K562 treated with DMSO at 1 percent for 12 hours (cell line): Measurements from ENCODE around the gene ITPRIPL1. TPM values are rescaled to one million over a fixed set of nuclear protein-coding genes. Genes with fewer than 3 reads are reported as not detected.

ENCODE experiments used
- total RNA-seq: library from RNA; unstranded; fragments of 300-600 nt; gene quantifications from 2 replicates; pipeline ENCODE4 v1.2.3, GENCODE V29; 2022; ENCODE audit not compliant: insufficient read depth

The ITPRIPL1 gene, protein sequence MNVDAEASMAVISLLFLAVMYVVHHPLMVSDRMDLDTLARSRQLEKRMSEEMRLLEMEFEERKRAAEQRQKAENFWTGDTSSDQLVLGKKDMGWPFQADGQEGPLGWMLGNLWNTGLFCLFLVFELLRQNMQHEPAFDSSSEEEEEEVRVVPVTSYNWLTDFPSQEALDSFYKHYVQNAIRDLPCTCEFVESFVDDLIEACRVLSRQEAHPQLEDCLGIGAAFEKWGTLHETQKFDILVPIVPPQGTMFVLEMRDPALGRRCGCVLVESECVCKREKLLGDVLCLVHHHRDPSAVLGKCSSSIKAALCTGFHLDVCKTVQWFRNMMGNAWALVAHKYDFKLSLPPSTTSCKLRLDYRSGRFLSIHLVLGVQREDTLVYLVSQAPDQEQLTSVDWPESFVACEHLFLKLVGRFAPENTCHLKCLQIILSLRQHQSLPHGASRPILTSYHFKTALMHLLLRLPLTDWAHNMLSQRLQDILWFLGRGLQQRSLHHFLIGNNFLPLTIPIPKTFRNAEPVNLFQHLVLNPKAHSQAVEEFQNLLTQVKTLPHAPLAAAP
- 2.5 and 3.7 TPM in 2 replicates for total RNA-seq

DNA sequence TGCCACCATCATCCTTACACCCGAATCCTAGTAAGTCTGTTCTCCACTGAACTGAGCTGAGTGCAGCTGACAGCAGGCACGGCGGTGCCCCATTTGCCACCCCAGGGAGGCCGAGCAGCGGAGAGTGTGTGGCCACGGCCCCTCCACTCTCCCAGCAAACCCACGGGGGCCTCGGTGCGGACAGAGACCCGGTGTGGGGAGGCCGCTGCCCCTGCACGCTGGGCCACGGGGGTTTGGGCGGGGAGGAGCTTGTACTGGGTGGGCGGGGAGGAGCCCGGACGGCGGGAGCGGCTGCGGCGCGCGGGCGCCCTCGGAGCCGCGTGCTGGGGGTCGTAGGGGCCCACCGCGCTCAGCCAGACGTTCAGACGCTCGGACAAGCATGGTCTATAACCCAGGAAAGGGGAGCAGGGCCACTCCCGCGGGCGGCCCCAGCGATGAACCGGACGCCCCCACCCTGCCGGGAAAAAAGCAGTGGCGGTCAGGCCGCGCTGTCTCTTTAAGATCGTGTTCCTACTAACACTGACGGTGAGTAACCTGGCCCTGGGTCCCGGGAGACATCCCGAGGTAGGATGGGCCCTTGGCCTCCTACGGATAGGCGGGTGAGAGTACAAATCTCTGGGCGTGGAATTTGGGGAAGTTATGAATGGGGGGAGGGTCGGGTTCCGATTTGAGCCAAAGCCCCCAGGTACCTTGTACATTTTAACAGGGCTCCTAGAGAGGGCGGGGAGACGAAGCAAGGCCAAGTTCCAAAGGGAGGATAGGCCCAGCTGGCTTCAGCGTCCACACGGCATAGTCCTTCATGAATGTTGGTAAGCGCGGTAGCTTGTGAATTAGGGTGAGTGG, at the start of gene ITPRIPL1:
Gene ITPRIPL1, plus strand, starts transcription at position 277 of the 843 bp plus-strand sequence. Its CDS starts 523 bp downstream, at position 800.

DNA sequence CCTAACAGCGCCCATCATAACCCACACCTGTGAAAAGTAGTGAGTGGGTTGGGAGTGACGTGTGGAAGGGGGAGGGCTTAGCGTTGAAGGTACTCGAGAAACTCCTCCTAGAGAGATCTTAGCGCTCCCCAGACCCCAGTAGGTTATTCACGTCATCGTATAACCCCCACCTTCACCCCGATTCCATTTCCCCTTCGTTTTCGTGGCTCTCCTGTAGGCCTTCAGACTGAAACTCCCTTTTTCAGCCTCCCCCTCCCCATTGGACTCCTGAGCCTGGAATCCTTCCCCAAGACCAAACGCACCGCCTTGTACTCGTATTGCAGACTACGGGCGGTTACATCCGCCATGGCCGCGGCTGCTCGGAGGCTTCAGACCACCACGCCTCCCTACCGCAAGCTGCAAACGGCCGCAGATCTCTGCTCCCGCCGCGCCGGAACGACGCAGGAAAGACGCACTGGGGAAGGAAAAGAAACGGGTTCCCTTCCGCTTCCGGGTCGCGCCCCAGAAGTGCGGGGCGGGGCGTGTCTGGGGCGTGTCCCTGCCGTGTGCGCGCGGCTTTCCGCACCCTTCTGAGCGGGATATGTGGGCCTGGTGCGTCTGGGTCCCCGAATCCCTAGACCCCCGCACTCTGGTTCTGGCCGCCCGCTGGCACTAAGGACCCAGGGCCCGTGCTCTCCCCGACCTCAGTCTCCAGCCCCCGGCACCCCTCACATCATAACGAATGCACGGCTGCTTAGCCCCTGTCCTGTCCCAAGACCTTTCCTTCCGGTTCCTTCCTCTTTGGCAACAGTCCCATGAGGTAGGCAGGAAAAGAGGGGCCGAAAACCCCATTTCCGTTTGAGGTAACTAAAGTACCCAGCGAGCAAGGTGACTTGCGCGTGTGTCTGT, 19.8 kb upstream of the ITPRIPL1 start, which contains the start of gene SNRNP200:
Gene SNRNP200, minus strand, starts transcription at position 456 of the 888 bp plus-strand sequence. Its CDS starts 109 bp downstream, at position 347.

Other genes starting within 250 kb of the ITPRIPL1 start
- not detected in 2 replicates for gene ADRA2B, start 208.7 kb upstream of the ITPRIPL1 start, total RNA-seq
- gene ASTL, start 186.8 kb upstream of the ITPRIPL1 start, total RNA-seq, result not detected in 2 replicates
- gene DUSP2, start 179.9 kb upstream of the ITPRIPL1 start, total RNA-seq, result 0.52 TPM in 1 of 2 replicates, not detected in the other
- gene STARD7, start 116.5 kb upstream of the ITPRIPL1 start, total RNA-seq, result 50.2 and 102 TPM in 2 replicates
- gene TMEM127, start 59.3 kb upstream of the ITPRIPL1 start, total RNA-seq, result 14.7 and 33.1 TPM in 2 replicates
- 62.3 and 104 TPM in 2 replicates for gene CIAO1, start 59.1 kb upstream of the ITPRIPL1 start, total RNA-seq
- 112 and 218 TPM in 2 replicates for gene SNRNP200, start 19.8 kb upstream of the ITPRIPL1 start, total RNA-seq
- 50.6 and 69.9 TPM in 2 replicates for gene NCAPH, start 10.4 kb downstream of the ITPRIPL1 start, total RNA-seq
- not detected in 2 replicates for gene NEURL3, start 180.0 kb downstream of the ITPRIPL1 start, total RNA-seq
- gene ARID5A, start 211.4 kb downstream of the ITPRIPL1 start, total RNA-seq, result 15.2 and 16.8 TPM in 2 replicates